Measurements from ENCODE around the gene MRPL55.

DNA sequence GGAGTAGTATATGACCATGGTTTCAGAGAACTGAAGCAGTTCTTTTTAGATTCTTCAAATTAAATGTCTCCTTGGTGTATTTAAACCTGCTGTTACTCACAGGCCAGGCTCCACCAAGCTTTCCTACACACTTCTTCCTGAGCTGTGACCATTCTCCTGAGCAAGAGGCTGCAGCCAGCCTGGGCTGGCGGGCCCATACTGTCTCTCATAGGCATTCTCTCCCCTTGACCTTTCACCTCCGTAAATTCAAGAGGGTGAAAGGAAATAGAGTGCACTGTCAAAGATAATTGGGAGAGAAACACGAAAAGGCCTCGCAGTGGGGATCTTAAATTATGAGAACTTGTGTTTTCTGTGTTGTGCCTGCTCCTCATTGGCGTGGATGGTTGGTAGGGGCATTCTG, 24.3 kb downstream of the MRPL55 start:
- TF ChIP-seq, protein P1, sequence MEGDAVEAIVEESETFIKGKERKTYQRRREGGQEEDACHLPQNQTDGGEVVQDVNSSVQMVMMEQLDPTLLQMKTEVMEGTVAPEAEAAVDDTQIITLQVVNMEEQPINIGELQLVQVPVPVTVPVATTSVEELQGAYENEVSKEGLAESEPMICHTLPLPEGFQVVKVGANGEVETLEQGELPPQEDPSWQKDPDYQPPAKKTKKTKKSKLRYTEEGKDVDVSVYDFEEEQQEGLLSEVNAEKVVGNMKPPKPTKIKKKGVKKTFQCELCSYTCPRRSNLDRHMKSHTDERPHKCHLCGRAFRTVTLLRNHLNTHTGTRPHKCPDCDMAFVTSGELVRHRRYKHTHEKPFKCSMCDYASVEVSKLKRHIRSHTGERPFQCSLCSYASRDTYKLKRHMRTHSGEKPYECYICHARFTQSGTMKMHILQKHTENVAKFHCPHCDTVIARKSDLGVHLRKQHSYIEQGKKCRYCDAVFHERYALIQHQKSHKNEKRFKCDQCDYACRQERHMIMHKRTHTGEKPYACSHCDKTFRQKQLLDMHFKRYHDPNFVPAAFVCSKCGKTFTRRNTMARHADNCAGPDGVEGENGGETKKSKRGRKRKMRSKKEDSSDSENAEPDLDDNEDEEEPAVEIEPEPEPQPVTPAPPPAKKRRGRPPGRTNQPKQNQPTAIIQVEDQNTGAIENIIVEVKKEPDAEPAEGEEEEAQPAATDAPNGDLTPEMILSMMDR (IDR thresholded peaks at IDR 0.05) = no peak
- no peak for TF ChIP-seq POLR2A (IDR thresholded peaks at IDR 0.05)

All from thyroid gland (tissue), 4 donors.